Measurements from ENCODE around the gene SCGB1A1.

SCGB1A1 gene

GRCh38 chr11:62451241-62451621 is 32.4 kb downstream of the SCGB1A1 start:
- DNase-seq, result no peak

GRCh38 chr11:62452261-62452660 is 33.4 kb downstream of the SCGB1A1 start:
- DNase-seq, result no peak

- DNase-seq, result no peak
Measured at GRCh38 chr11:62452839-62453468, 34.1 kb downstream of the SCGB1A1 start.

- DNase-seq, result no peak
Measured at GRCh38 chr11:62456630-62457029, 37.8 kb downstream of the SCGB1A1 start.

- DNase-seq, result no peak
Measured at GRCh38 chr11:62457478-62457877, 38.6 kb downstream of the SCGB1A1 start.

- DNase-seq, result no peak
Measured at GRCh38 chr11:62458212-62459002, 39.6 kb downstream of the SCGB1A1 start.

- DNase-seq, result no peak
Measured at GRCh38 chr11:62459080-62459479, 40.2 kb downstream of the SCGB1A1 start.

- no peak for DNase-seq
Measured at GRCh38 chr11:62461740-62462507, 43.1 kb downstream of the SCGB1A1 start.

- DNase-seq, result no peak
Measured at GRCh38 chr11:62462508-62462892, 43.7 kb downstream of the SCGB1A1 start.

GRCh38 chr11:62463121-62463542 is 44.3 kb downstream of the SCGB1A1 start:
- no peak for DNase-seq

GRCh38 chr11:62464655-62465054 is 45.8 kb downstream of the SCGB1A1 start:
- DNase-seq, result no peak

- no peak for DNase-seq
Measured at GRCh38 chr11:62466444-62466843, 47.6 kb downstream of the SCGB1A1 start.

- no peak for DNase-seq
Measured at GRCh38 chr11:62468577-62468976, 49.7 kb downstream of the SCGB1A1 start.

GRCh38 chr11:62471603-62472002 is 52.8 kb downstream of the SCGB1A1 start:
- DNase-seq, result no peak

- DNase-seq, result no peak
Measured at GRCh38 chr11:62472063-62472884, 53.4 kb downstream of the SCGB1A1 start.

All from GDM1 (cell line).